Keratinocyte (primary cell): ENCODE measurements around the gene AP5B1. TPM values are rescaled to one million over a fixed set of nuclear protein-coding genes. Genes with fewer than 3 reads are reported as not detected.

Experiments used
- DNase-seq: peaks from one replicate; pipeline ENCODE4 v3.0.0-alpha.2; 2011; ENCODE audit warnings: low read depth, missing footprints, low spot score
- FAIRE-seq: peaks from 2 replicates; lab custom pipeline; 2011; peaks lifted over from hg19 to GRCh38; lab: Jason Lieb, UNC
- H2AFZ ChIP-seq: 2 replicates; pipeline ENCODE4 v1.6.0; 2012; ENCODE audit warnings: low read length, control low read depth, inconsistent platforms; ENCODE audit not compliant: control insufficient read depth
- H3K27ac ChIP-seq: 2 replicates; pipeline ENCODE4 v1.5.1; 2011; ENCODE audit warnings: low read length; ENCODE audit not compliant: control insufficient read depth, insufficient read depth
- H3K27me3 ChIP-seq: 3 replicates; pipeline ENCODE4 v1.6.0; 2011; ENCODE audit warnings: low read length; ENCODE audit not compliant: control insufficient read depth, insufficient read depth; ENCODE audit errors: extremely low read depth
- H3K36me3 ChIP-seq, 2 experiments: 2 replicates in 1 of 2; 3 replicates in 1 of 2; pipeline ENCODE4 v1.5.1; 2011; ENCODE audit warnings: low read length in 2 of 2, mild to moderate bottlenecking in 1 of 2; ENCODE audit not compliant: control insufficient read depth in 2 of 2, insufficient read depth in 2 of 2; ENCODE audit errors: extremely low read depth in 1 of 2
- H3K4me1 ChIP-seq: 3 replicates; pipeline ENCODE4 v1.5.1; 2011; ENCODE audit warnings: low read length; ENCODE audit not compliant: control insufficient read depth, insufficient read depth; ENCODE audit errors: extremely low read depth
- H3K4me2 ChIP-seq: 3 replicates; pipeline ENCODE4 v1.6.0; 2011; ENCODE audit warnings: low read depth, low read length; ENCODE audit not compliant: control insufficient read depth, insufficient read depth; ENCODE audit errors: extremely low read depth
- H3K4me3 ChIP-seq, 3 experiments: fragments of 200-600 bp in 1 of 3; sonication (generic) in 1 of 3; 2 replicates in 2 of 3; 3 replicates in 1 of 3; pipeline ENCODE4 v1.5.1; 2011 to 2016; ENCODE audit warnings: low read length in 3 of 3, mild to moderate bottlenecking in 3 of 3, control low read depth in 2 of 3, inconsistent platforms in 1 of 3, low read depth in 1 of 3, mixed read lengths in 1 of 3, mixed run types in 1 of 3, moderate library complexity in 1 of 3; ENCODE audit not compliant: control insufficient read depth in 2 of 3, insufficient read depth in 2 of 3; ENCODE audit errors: extremely low read depth in 1 of 3
- H3K79me2 ChIP-seq: 2 replicates; pipeline ENCODE4 v1.6.0; 2012; ENCODE audit warnings: low read length; ENCODE audit not compliant: control insufficient read depth, insufficient read depth
- H3K9ac ChIP-seq: 3 replicates; pipeline ENCODE4 v1.6.0; 2011; ENCODE audit warnings: low read length; ENCODE audit not compliant: control insufficient read depth, insufficient read depth; ENCODE audit errors: extremely low read depth
- H3K9me1 ChIP-seq: 3 replicates; pipeline ENCODE4 v1.6.0; 2011; ENCODE audit warnings: low read length; ENCODE audit not compliant: control insufficient read depth, insufficient read depth; ENCODE audit errors: extremely low read depth
- H3K9me3 ChIP-seq: 2 replicates; pipeline ENCODE4 v1.5.1; 2012; ENCODE audit warnings: low read depth, low read length; ENCODE audit not compliant: control insufficient read depth
- H4K20me1 ChIP-seq: 3 replicates; pipeline ENCODE4 v1.6.0; 2011; ENCODE audit warnings: low read length; ENCODE audit not compliant: control insufficient read depth, insufficient read depth; ENCODE audit errors: extremely low read depth
- EZH2 ChIP-seq: IDR thresholded peaks from one replicate; pipeline ENCODE4 v1.6.1; 2012; ENCODE audit warnings: inconsistent platforms, mild to moderate bottlenecking, low read length, moderate library complexity
- dilution Hi-C: fragments of 300-500 bp; cut with MboI; formaldehyde crosslinking; loops from one replicate; pipeline ENCODE4 v1.7.0; 2020; ENCODE audit warnings: low sequenced_read_pairs; ENCODE audit not compliant: extremely low pct_ligation_motif_present
- polyA plus RNA-seq, 5 experiments: library from polyadenylated mRNA; depleted of rRNA in 3 of 5; stranded (reverse) in 3 of 5; stranded (forward) in 1 of 5; unstranded in 1 of 5; fragments of >200 nt; gene quantifications; 1 replicate in 1 of 5; 2 replicates in 3 of 5; 3 replicates in 1 of 5; pipeline versions ENCODE4 v1.2.1 to v1.2.3, GENCODE V29; 2011 to 2012; ENCODE audit warnings: missing spikeins in 2 of 5, low read depth in 1 of 5, low replicate concordance in 1 of 5
- TF ChIP-seq, protein P1 (sequence below), 3 experiments: IDR thresholded peaks in 1 of 3; conservative IDR thresholded peaks in 1 of 3; optimal IDR thresholded peaks in 1 of 3; 2 replicates in 2 of 3; 3 replicates in 1 of 3; pipeline versions ENCODE3 to v1.5.1; 2011; ENCODE audit warnings: low read length in 3 of 3, mild to moderate bottlenecking in 3 of 3, moderate library complexity in 2 of 3, control low read depth in 1 of 3, inconsistent platforms in 1 of 3; ENCODE audit not compliant: insufficient read depth in 2 of 3; ENCODE audit errors: extremely low read depth in 1 of 3

The AP5B1 gene
- polyA plus RNA-seq, 1 donor (not counting 4 experiments of a cell fraction or from before 2014, with no cell fraction given) = 3.1 TPM

DNA sequence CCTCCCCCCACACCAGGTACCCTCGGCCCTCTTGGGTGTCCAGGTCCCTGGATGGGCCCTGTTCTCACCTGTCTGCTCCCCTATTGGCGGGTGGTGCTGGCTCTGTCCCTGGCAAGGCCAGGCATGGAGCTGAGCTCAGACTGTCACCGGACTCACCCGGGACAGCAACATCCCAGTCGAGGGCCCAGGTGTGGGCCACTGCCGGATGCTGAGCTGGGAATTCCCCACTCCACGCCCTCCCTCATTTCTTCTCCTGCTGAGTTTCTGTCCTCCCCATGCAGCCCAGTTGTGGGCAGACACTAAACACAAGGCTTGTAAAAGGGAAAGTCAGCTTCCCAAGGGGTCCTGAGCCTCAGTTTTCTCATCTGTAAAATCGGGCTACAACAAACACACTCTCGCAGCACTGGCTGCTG, 2.0 kb upstream of the AP5B1 start:
- no peak for FAIRE-seq
- Histone ChIP-seq H3K9me3 (no peaks in the 10 kb centered on the region), H2AFZ (no peak overlapping the region), H4K20me1 (no peaks in the 10 kb centered on the region), H3K27ac (no peak overlapping the region), H3K9me1 (no peaks in the 10 kb centered on the region), H3K27me3 (peaks cover 4% of the 10 kb centered on the region), H3K4me3 (no peak overlapping the region), H3K4me1 (peaks cover 16% of the 10 kb centered on the region), H3K79me2 (peaks cover 22% of the 10 kb centered on the region), H3K36me3 (peaks cover 0 to 2% of the 10 kb centered on the region in 2 experiments), H3K9ac (no peak overlapping the region), H3K4me2 (no peak overlapping the region)
- dilution Hi-C loops = no loop called here
- DNase-seq = no peak
- TF ChIP-seq EZH2 = no peak
- TF ChIP-seq, protein P1, sequence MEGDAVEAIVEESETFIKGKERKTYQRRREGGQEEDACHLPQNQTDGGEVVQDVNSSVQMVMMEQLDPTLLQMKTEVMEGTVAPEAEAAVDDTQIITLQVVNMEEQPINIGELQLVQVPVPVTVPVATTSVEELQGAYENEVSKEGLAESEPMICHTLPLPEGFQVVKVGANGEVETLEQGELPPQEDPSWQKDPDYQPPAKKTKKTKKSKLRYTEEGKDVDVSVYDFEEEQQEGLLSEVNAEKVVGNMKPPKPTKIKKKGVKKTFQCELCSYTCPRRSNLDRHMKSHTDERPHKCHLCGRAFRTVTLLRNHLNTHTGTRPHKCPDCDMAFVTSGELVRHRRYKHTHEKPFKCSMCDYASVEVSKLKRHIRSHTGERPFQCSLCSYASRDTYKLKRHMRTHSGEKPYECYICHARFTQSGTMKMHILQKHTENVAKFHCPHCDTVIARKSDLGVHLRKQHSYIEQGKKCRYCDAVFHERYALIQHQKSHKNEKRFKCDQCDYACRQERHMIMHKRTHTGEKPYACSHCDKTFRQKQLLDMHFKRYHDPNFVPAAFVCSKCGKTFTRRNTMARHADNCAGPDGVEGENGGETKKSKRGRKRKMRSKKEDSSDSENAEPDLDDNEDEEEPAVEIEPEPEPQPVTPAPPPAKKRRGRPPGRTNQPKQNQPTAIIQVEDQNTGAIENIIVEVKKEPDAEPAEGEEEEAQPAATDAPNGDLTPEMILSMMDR (optimal IDR thresholded peaks at IDR 0.05 in 1 of 3, IDR thresholded peaks at IDR 0.05 in 1 of 3, conservative IDR thresholded peaks at IDR 0.05 in 1 of 3; ENCODE audit: extremely low read depth in 1 of 3, insufficient read depth in 2 of 3, low read length in 3 of 3) = no peak

DNA sequence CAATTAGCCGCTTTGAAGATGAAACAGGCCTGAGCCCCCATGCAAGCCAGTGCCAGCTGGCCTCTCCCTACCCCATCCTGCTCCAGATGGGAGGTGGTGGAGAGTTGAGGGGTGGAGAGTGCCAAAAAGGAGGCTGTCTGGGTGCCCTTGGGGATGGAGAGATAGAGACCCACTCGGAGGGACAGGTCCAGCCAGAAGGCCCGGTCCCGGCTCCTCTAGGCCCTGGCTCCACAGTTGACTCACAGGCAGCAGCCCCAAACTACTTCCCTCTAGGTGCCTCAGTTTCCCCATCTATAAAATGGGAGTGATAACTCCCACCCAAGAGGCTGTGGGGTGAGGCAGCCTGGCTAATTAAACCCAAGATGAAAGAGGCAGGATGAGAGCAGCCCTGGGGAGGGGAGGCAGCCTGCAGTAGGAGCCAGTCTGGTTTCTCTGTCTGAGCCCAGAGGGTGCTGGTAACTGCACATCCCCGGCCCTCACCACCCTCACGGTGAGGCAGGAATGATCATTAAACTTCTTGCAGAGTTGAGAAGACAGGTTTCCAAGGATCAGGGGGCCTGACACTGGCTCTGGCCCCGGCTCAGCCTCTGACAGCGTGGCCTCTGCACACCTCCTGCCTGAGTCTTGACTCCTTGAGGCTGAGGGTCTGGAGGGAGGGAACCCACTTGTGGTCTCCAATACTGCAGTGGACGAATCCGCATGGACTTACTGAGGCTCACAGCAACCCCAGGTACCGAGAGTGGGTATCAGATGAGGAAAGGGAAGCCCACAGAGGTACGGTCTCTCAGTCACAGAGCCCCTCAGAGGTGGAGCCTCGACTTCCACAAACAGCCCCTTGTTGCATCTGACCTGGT, 1.4 kb upstream of the AP5B1 start:
- no peak for DNase-seq
- Histone ChIP-seq H3K27ac (no peak overlapping the region), H3K9ac (no peak overlapping the region), H3K79me2 (peaks cover 24% of the 10 kb centered on the region), H3K4me2 (no peak overlapping the region), H3K36me3 (peaks cover 0 to 4% of the 10 kb centered on the region in 2 experiments), H3K9me1 (no peaks in the 10 kb centered on the region), H3K9me3 (no peaks in the 10 kb centered on the region), H2AFZ (no peak overlapping the region), H3K4me1 (peaks cover 16% of the 10 kb centered on the region), H3K4me3 (no peak overlapping the region), H4K20me1 (no peaks in the 10 kb centered on the region), H3K27me3 (no peaks in the 10 kb centered on the region)
- TF ChIP-seq, protein P1 (optimal IDR thresholded peaks at IDR 0.05 in 1 of 3, IDR thresholded peaks at IDR 0.05 in 1 of 3, conservative IDR thresholded peaks at IDR 0.05 in 1 of 3; ENCODE audit: extremely low read depth in 1 of 3, insufficient read depth in 2 of 3, low read length in 3 of 3) = no peak
- no peak for TF ChIP-seq EZH2
- dilution Hi-C loops = no loop called here
- no peak for FAIRE-seq
